ENCODE results near the gene USH1C. TPM values are rescaled to one million over a fixed set of nuclear protein-coding genes. Genes with fewer than 3 reads are reported as not detected.

Gene USH1C
- total and polyA plus RNA-seq, 3 donors from 2014 or later: 1.2 to 3.7 (median 1.2) TPM

DNA sequence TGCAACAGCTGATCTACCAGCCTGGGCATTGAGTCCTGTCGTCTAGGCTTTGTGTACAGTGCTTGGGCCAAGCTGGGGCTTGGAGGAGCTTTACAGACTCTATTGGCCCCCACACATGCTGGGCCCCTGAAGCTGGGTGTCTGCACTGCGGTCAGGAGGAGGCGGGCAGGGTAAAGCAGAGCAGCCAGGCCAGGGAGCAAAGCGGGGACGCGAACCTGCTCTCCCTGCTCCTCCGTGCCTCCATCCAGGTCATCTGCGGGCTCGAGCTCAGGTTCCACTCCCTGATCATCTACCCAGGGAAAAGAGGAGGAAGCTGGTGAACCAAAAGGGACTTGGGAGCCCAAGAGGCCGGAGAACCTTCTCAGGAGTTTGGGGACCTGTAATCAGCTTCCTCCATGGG, 27.0 kb downstream of the USH1C start:
- H3K27me3 ChIP-seq: no peaks in the 10 kb centered on the region
- 94 to 99% methylated on average over 10 of the region's 10 CpGs for WGBS, 2 donors
- H3K36me3 ChIP-seq (ENCODE audit: low read depth, missing control alignments): no peaks in the 10 kb centered on the region
- TF ChIP-seq, protein P1, sequence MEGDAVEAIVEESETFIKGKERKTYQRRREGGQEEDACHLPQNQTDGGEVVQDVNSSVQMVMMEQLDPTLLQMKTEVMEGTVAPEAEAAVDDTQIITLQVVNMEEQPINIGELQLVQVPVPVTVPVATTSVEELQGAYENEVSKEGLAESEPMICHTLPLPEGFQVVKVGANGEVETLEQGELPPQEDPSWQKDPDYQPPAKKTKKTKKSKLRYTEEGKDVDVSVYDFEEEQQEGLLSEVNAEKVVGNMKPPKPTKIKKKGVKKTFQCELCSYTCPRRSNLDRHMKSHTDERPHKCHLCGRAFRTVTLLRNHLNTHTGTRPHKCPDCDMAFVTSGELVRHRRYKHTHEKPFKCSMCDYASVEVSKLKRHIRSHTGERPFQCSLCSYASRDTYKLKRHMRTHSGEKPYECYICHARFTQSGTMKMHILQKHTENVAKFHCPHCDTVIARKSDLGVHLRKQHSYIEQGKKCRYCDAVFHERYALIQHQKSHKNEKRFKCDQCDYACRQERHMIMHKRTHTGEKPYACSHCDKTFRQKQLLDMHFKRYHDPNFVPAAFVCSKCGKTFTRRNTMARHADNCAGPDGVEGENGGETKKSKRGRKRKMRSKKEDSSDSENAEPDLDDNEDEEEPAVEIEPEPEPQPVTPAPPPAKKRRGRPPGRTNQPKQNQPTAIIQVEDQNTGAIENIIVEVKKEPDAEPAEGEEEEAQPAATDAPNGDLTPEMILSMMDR (IDR thresholded peaks at IDR 0.05): no peak
- TF ChIP-seq POLR2A (IDR thresholded peaks at IDR 0.05): no peak
- intact Hi-C loops (cut with DNase I; ENCODE audit: low total_unique reads): no loop called here
- H3K4me3 ChIP-seq: no peak overlapping the region
- H3K27ac ChIP-seq: no peak overlapping the region
- H3K4me1 ChIP-seq: no peaks in the 10 kb centered on the region
- H3K9me3 ChIP-seq: no peaks in the 10 kb centered on the region
- DNase-seq: no peak

DNA sequence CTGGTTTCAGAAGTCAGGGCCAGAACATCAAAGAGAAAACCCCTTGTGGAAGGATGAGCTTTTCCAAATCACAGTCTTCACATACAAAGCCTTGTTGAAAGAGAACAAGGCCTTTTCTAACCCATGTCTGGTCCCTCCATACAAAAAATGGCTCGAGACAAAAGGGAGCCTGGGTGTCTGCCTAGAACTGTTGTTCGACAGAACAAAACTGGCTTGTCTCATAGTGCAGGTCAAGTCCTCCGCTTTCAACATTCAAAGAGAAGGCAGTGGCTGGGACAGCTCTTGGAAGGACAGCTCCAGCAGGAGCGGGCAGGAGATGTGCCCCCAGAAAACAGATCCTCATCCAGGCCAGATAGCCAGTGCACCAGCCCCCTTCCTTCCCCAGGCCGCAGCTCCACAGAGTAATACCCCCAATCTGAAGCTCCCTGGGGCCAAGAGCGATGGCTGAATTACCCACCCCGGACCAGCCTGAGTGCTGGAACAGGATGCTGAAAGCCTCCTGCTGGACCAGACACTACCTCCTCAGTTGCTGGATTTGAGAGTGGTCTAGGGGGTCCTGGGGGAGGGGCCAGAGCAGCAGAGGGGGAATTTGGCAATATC, 27.6 kb downstream of the USH1C start:
- DNase-seq: no peak
- intact Hi-C loops (cut with DNase I; ENCODE audit: low total_unique reads): no loop called here
- no peaks in the 10 kb centered on the region for H3K4me1 ChIP-seq
- H3K27me3 ChIP-seq: no peaks in the 10 kb centered on the region
- no peaks in the 10 kb centered on the region for H3K36me3 ChIP-seq (ENCODE audit: low read depth, missing control alignments)
- 94 to 95% methylated on average over 7 of the region's 7 CpGs for WGBS, 2 donors
- TF ChIP-seq, protein P1 (IDR thresholded peaks at IDR 0.05): no peak
- no peak for TF ChIP-seq POLR2A (IDR thresholded peaks at IDR 0.05)
- no peaks in the 10 kb centered on the region for H3K9me3 ChIP-seq
- no peak overlapping the region for H3K4me3 ChIP-seq
- no peak overlapping the region for H3K27ac ChIP-seq

DNA sequence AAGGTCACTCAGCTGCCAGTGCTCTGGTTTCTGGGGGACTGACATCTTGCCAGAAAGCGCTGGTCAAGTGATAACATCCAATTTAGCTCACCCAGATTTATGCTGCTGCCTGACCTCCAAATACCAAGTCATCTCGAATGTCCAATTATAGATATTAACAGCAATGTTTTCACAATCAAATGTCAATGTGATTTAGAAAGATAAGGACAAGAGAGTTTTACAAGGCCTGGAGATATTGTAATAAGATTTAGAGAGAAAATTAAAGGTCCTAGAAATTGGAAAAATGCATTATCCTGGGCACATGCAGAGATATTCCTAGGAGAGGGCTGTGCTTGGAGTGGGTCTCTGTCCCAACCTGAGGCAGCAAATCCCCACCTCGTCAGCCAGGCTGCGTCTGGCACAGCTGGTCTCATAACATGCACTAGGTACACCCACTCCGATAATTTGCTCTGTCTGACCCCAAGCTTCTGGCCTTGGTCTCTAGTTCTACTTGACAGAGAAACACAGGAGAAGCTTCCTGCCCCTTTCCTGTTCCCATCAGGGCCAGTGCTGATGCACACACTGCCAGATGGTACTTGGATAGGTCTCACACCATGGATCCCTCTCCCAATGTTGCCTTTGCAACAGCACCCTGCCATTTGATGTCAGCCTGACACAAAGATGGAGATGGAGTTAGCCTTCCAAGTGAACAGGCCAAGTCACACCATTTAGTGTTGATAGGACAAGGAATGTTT, 28.6 kb downstream of the USH1C start:
- no peak overlapping the region for H3K27ac ChIP-seq
- TF ChIP-seq, protein P1 (IDR thresholded peaks at IDR 0.05): no peak
- TF ChIP-seq POLR2A (IDR thresholded peaks at IDR 0.05): no peak
- no peak overlapping the region for H3K4me3 ChIP-seq
- no peaks in the 10 kb centered on the region for H3K4me1 ChIP-seq
- H3K9me3 ChIP-seq: no peaks in the 10 kb centered on the region
- no peaks in the 10 kb centered on the region for H3K36me3 ChIP-seq (ENCODE audit: low read depth, missing control alignments)
- intact Hi-C loops (cut with DNase I; ENCODE audit: low total_unique reads): no loop called here
- no peaks in the 10 kb centered on the region for H3K27me3 ChIP-seq
- WGBS, 2 donors: 58 to 65% methylated on average over 5 of the region's 5 CpGs
- DNase-seq: no peak

DNA sequence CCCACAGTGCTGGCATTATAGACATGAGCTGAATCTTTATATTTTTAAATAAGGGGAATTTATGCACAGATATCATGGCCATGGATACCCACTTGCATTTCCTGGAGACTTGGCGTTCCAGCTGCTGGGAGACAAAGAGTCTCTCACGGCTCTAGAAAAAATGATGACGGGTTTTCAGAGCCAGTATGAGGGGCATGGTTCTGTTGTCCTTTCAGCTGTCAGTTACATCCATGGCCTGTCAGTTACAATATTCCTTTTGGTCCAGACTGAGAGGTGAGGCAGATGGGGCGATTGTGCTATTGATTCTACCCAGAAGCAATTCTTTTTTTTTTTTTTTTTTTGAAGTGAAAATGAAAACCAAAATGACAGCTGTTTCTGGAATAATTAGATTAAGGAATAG, 29.7 kb downstream of the USH1C start:
- WGBS, 2 donors: 74 to 94% methylated on average over 4 of the region's 4 CpGs
- Histone ChIP-seq H3K9me3 (no peaks in the 10 kb centered on the region), H3K27ac (no peak overlapping the region), H3K36me3 (ENCODE audit: low read depth, missing control alignments) (no peaks in the 10 kb centered on the region), H3K4me1 (no peaks in the 10 kb centered on the region), H3K4me3 (no peak overlapping the region), H3K27me3 (no peaks in the 10 kb centered on the region)
- DNase-seq: no peak
- no peak for TF ChIP-seq POLR2A (IDR thresholded peaks at IDR 0.05)
- TF ChIP-seq, protein P1 (IDR thresholded peaks at IDR 0.05): no peak
- intact Hi-C loops (cut with DNase I; ENCODE audit: low total_unique reads): no loop called here

DNA sequence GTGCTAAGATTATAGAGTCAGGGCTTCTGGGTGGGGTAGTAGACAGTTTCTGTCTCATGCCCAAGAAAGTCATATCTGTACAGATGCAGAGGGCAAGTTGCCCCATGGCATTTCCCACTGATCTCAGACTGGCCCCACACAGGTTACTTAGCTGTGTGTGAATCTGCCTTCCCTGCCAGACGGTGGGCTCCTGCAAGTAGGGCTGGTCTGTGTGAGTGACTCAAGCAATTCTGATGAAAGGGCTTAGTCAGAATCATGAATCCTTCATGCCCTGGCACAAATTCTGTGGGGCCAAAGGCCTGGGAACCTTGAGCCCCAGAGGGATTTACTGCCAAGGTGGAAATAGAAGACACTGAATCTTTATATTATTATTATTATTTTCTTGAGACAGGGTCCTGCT, 30.4 kb downstream of the USH1C start:
- 82 to 100% methylated on average over 1 of the region's 1 CpG for WGBS, 2 donors
- Histone ChIP-seq H3K4me3 (no peak overlapping the region), H3K27me3 (no peaks in the 10 kb centered on the region), H3K36me3 (ENCODE audit: low read depth, missing control alignments) (no peaks in the 10 kb centered on the region), H3K4me1 (no peaks in the 10 kb centered on the region), H3K9me3 (no peaks in the 10 kb centered on the region), H3K27ac (no peak overlapping the region)
- intact Hi-C loops (cut with DNase I; ENCODE audit: low total_unique reads): no loop called here
- TF ChIP-seq, protein P1 (IDR thresholded peaks at IDR 0.05): no peak
- TF ChIP-seq POLR2A (IDR thresholded peaks at IDR 0.05): no peak
- DNase-seq: no peak

Data from testis (tissue), 3 donors.